ENCODE data around the gene FGFBP1. TPM values are rescaled to one million over a fixed set of nuclear protein-coding genes. Genes with fewer than 3 reads are reported as not detected.

FGFBP1 gene
- polyA plus RNA-seq, 1 donor from 2014 or later: not detected

DNA sequence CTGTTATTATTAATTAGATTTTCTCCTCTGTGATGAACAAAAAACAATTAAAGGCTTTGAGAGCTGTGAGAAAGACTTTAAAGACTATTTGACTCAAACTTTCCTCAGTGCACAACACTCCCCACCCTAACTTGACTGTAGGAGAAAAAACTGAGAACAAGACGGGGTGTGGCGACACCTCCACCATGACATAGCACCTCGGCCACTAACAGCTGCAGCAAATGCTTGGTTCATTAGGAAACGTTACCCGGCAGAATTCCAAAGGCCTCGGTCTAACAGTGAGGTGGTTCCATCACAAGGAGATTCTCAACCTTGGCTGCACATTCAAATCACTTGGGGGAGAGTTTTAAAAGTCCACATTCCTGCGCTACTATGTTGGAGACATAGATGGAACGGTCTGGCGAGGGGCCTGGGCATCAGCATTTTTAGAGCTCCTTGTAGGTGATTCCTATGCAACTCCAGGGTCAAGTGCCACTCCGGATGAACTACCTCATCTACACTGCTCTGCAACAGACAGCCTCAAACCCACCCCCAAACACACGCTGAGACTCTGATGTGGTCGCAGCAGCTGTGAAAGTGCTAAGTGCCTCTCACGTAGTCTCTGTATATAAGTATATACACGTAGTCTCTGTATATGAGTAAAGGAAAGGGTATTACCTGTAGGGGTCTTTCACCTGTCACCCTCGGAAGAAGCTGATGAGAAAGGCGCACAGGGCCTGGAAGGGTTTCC lies 23.4 kb upstream of the FGFBP1 start:
- Histone ChIP-seq H2AFZ (ENCODE audit: low read depth, low read length) (no peak overlapping the region), H3K27ac (ENCODE audit: low read length) (no peak overlapping the region)
- no peak for TF ChIP-seq MXI1 (conservative IDR thresholded peaks at IDR 0.05; ENCODE audit: poor library complexity, severe bottlenecking)
- TF ChIP-seq RAD21 (conservative IDR thresholded peaks at IDR 0.05): no peak
- TF ChIP-seq SMC3 (conservative IDR thresholded peaks at IDR 0.05; ENCODE audit: poor library complexity): no peak
- no peak for TF ChIP-seq TAF1 (IDR thresholded peaks at IDR 0.05; ENCODE audit: low read depth)
- no peak for TF ChIP-seq POLR2AphosphoS5 (IDR thresholded peaks at IDR 0.05)
- TF ChIP-seq EZH2 (IDR thresholded peaks at IDR 0.05; ENCODE audit: borderline replicate concordance, insufficient read depth, low read length, poor library complexity, severe bottlenecking): no peak
- TF ChIP-seq, protein P1, sequence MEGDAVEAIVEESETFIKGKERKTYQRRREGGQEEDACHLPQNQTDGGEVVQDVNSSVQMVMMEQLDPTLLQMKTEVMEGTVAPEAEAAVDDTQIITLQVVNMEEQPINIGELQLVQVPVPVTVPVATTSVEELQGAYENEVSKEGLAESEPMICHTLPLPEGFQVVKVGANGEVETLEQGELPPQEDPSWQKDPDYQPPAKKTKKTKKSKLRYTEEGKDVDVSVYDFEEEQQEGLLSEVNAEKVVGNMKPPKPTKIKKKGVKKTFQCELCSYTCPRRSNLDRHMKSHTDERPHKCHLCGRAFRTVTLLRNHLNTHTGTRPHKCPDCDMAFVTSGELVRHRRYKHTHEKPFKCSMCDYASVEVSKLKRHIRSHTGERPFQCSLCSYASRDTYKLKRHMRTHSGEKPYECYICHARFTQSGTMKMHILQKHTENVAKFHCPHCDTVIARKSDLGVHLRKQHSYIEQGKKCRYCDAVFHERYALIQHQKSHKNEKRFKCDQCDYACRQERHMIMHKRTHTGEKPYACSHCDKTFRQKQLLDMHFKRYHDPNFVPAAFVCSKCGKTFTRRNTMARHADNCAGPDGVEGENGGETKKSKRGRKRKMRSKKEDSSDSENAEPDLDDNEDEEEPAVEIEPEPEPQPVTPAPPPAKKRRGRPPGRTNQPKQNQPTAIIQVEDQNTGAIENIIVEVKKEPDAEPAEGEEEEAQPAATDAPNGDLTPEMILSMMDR (IDR thresholded peaks at IDR 0.05; ENCODE audit: poor library complexity, severe bottlenecking): no peak
- no peak for TF ChIP-seq EP300 (conservative IDR thresholded peaks at IDR 0.05; ENCODE audit: poor library complexity, severe bottlenecking)
- no peak for TF ChIP-seq REST (IDR thresholded peaks at IDR 0.05; ENCODE audit: borderline replicate concordance)

DNA sequence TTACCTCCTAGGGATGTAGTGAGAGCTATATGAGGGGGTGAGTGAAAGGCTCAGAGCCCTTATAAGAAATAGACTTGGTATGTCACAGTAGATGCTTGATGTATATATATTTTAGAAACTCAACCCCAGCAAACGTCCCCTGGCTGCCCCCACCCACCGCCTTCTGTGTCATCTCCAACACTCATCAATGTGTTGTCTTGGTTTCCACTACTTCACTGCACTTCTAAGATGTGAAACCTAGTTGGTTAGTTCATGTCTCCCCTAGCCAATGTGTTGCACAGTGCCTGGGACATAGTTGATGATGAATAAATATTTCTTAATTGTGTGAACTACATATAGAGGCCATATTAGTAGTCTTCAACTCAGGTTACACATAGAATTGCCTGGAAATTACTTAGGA lies 20.0 kb upstream of the FGFBP1 start:
- Histone ChIP-seq H3K9me2 (ENCODE audit: insufficient read depth, low read length) (no peaks in the 10 kb centered on the region), H2AFZ (ENCODE audit: low read depth, low read length) (no peak overlapping the region), H3K9me3 (ENCODE audit: low read length) (no peaks in the 10 kb centered on the region), H3K4me3 (ENCODE audit: low read length) (no peak overlapping the region), H3K36me3 (ENCODE audit: insufficient read depth, low read length) (no peaks in the 10 kb centered on the region), H3K27ac (ENCODE audit: low read length) (no peak overlapping the region), H4K20me1 (ENCODE audit: insufficient read depth) (no peaks in the 10 kb centered on the region), H3F3A (ENCODE audit: insufficient read depth, low read length, poor library complexity, severe bottlenecking) (no peaks in the 10 kb centered on the region), H3K4me2 (ENCODE audit: low read length) (no peak overlapping the region), H3K79me2 (replicated peaks; ENCODE audit: insufficient read depth, low read length) (no peaks in the 10 kb centered on the region), H3K27me3 (ENCODE audit: insufficient read depth, low read depth, low read length) (no peaks in the 10 kb centered on the region), H3K9ac (ENCODE audit: low read length) (no peak overlapping the region)
- TF ChIP-seq POLR2AphosphoS5 (IDR thresholded peaks at IDR 0.05): no peak
- no peak for TF ChIP-seq EP300 (conservative IDR thresholded peaks at IDR 0.05; ENCODE audit: poor library complexity, severe bottlenecking)
- no peak for TF ChIP-seq TAF1 (IDR thresholded peaks at IDR 0.05; ENCODE audit: low read depth)
- no peak for TF ChIP-seq RAD21 (conservative IDR thresholded peaks at IDR 0.05)
- TF ChIP-seq, protein P1 (IDR thresholded peaks at IDR 0.05; ENCODE audit: poor library complexity, severe bottlenecking): no peak
- TF ChIP-seq EZH2 (IDR thresholded peaks at IDR 0.05; ENCODE audit: borderline replicate concordance, insufficient read depth, low read length, poor library complexity, severe bottlenecking): no peak
- no peak for TF ChIP-seq REST (IDR thresholded peaks at IDR 0.05; ENCODE audit: borderline replicate concordance)
- no peak for TF ChIP-seq MXI1 (conservative IDR thresholded peaks at IDR 0.05; ENCODE audit: poor library complexity, severe bottlenecking)
- no peak for TF ChIP-seq SMC3 (conservative IDR thresholded peaks at IDR 0.05; ENCODE audit: poor library complexity)

More for the DNA sequence above, 23.4 kb upstream of the FGFBP1 start:
- H4K20me1 ChIP-seq (ENCODE audit: insufficient read depth): no peaks in the 10 kb centered on the region
- H3K9ac ChIP-seq (ENCODE audit: low read length): no peak overlapping the region
- no peak overlapping the region for H3K4me3 ChIP-seq (ENCODE audit: low read length)
- no peaks in the 10 kb centered on the region for H3F3A ChIP-seq (ENCODE audit: insufficient read depth, low read length, poor library complexity, severe bottlenecking)
- no peaks in the 10 kb centered on the region for H3K36me3 ChIP-seq (ENCODE audit: insufficient read depth, low read length)
- no peaks in the 10 kb centered on the region for H3K79me2 ChIP-seq (replicated peaks; ENCODE audit: insufficient read depth, low read length)
- H3K9me2 ChIP-seq (ENCODE audit: insufficient read depth, low read length): no peaks in the 10 kb centered on the region
- no peaks in the 10 kb centered on the region for H3K9me3 ChIP-seq (ENCODE audit: low read length)
- H3K4me2 ChIP-seq (ENCODE audit: low read length): no peak overlapping the region
- no peaks in the 10 kb centered on the region for H3K27me3 ChIP-seq (ENCODE audit: insufficient read depth, low read depth, low read length)

All from neural cell (in vitro differentiated cells).